GM19452 (cell line): ENCODE results near the gene FAM20C.
"Not testable (repeated sequence)": the region's sequence is repeated elsewhere in the genome, so short reads cannot be mapped to it uniquely, and the experiment has no call there.

Experiments used
- ATAC-seq: cut with Tn5 transposase; IDR thresholded peaks from one replicate; pipeline ENCODE4 v1.9.1; 2021; ENCODE audit not compliant: unreplicated experiment

Gene FAM20C

DNA sequence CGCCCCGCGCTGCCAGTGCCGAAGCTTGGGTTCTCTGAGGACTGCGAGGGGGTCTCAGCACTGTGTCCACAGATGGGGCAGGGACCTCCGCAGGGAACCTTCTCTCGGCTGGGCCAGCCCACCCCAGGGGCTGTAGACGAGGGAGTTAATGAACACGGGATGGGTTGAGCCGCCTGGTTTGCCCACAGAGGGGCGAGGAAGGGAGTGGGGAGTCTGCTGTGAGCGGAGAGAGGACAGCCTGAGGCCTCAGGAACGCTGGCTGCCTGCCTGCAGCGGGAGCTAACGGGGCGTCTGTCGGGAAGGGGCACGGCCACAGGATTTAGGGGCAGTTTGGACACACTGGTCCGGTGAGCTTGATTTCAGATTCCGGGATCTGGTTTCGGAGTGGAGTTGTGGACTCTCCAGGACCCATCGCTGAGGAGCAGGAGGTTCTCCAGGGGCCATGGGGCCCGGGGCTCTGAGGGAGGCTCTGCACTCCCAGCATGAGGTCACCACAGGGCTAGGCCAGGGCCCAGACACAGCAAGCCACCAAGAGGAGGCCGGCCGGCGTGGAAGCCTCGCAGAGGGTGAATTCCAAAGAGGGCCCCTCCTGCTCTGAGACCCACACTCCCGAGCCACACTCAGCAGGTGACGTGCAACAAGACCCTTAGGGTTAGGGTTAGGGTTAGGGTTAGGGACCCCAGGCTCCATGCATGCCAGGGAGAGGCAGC lies 19.0 kb upstream of the FAM20C start:
- ATAC-seq: no peak

DNA sequence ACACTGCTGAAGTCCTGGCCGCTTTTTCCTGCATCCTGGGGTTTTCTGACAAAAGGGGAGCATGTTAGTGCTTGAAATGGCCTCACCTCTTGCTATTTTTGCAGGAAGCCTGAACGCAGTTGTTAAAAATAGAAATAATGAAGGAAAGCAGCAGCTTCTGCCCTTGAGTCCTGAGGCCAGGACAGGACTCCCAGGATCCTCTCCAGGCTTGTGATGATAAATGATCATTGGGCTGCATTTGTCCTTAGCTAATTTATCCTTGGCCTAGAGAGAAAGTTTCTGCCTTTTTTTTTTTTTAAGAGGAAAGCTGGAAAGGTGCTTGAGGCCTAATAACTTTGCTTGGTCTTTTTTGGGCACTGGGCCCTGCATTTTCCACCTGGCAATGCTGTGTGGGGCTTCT lies 17.7 kb upstream of the FAM20C start:
- no peak for ATAC-seq

DNA sequence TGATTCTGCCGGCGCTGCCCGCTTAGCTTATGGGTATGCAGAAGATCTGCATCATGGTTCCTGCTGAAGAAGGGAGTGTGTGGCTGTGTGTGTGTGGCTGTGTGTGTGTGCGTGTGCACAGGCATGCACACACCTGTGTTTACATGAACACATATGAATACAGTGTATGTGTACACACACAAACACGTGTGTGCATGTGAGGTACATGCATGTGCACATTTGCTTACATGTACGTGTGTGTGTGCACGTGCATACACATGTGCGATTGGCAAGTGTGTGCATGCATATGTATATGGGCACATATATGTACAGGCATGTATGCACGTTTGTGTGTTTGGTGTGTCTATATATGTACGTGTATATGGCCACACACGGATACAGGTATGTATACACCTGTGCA lies 16.4 kb upstream of the FAM20C start:
- no peak for ATAC-seq

DNA sequence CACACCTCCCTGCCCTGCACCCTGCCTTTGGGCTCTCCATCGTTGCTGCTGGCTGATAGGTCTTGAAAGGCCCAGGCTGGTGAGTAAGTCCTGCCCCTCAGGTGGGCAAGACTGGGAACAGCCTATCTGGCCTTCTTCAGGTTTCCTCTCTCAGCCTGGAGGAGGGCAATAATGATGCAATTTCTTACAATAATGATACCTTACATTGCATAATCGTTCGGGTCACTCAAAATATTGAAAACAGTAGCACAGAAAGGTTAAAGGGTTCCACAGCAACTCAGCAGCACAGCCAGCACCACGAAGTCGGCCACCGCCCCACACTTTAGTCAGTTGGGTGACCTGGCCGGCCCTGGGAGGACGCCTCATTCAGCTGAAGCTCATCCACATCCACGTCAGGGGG lies 16.0 kb upstream of the FAM20C start:
- no peak for ATAC-seq

DNA sequence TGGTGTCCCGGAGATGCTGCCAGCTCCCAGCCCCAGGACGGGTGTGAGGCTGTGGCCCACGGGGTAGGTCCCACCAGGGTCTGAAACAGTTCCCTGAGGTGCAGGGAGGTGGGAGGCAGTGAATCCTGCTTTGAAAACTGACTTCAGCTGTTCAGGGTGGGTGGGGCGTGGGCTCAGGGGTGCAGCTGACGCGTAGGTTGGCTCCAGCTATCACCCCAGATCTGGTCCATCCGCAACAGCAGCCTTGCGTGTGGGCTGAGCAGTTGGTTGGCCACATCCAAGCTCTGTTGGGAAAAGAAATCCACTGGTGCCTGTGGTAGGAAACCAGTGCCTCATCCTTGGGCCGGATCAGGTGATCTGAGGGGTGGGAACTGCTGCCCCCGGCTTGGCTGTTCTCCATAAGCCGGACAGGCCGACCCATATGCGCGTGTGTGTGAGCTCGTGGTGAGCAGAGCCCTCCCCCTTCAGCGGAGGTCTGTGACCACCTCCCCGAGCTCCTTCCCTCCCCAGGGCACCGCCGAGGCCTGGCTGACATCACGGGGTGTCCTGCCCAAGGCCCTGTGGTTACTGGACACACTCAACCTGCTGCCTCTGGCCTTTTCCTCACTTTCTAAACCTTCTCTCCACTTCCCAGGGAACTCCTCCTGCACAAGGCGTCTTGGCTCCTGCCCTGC lies 15.4 kb upstream of the FAM20C start:
- no peak for ATAC-seq

DNA sequence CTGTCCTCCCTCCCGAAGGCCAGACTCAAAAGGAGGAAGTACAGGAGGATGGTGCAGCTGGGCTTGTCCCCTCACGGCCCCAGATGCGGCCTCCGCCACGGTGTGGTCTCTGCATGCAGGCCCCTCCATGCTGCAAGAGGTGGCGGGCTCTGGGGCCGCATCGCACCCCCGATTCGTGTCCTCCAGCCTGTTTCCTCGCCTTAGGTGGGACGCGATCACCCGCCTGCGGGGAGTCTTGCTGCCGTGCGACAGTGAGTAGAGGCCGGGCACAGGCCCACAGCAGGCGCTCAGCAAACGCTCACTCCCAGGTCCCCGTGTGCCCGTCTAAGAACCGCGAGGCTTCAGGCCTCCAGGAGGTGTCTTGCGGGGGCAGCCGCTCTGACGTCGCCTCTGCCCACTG lies 13.9 kb upstream of the FAM20C start:
- ATAC-seq: no peak

DNA sequence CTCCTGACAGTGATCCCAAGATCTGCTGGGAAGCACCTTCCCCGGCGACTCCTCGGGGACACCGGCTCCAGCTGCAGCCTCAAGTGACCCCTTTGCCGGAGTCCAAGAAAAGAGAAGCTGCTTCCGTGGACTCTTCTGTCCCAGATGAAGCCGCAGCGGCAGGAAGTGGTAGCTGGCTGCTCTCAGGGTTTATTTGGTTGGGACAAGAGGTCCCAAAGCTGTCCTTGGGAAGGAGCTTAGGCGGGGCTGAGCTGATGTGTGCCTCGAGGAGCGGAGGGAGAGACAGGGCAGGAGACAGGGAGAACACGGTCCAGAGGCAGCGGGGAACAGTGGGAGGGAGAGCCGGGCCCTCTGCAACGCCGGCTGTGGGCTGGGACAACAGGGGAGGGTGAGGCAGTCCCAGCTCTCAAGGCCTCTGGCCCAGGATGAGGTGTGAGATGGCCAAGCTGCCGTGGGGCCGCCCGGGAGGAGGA lies 13.1 kb upstream of the FAM20C start:
- no peak for ATAC-seq

DNA sequence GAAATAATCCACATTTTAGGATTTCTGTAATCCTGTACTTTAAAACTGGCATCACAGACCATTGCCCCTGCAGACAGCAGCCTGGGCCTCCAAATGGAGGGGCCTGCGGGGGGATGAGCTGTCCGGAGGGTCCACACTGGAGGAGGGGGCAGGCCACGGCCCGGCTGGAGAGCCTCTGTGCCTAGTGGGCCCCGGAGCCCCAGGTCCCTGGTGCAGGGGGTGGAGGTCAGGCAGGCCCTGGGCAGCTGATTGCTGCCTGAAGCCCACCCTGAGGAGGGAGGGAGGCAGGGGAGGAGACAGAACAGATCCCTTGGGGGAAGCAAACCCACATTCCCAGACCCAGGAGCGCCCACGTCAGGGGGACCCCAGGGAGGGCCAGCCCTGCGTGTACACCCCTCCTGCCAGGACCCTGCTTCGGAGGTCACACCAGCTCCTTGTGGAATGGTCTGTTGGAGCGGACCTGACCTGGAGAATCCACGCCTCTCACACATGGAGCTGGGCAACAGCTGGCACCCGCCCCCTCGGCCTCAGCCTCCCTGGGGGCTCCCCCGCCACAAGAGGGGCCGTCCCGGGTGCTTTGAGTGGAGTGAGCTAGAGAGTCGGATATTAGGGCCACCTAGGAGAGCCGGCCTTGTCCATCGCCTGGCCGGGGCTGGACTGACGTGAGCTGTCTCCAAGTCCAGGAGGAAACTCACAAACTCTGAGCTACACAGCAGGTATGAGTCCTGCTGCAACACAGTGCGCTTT lies 12.2 kb upstream of the FAM20C start:
- ATAC-seq: no peak

DNA sequence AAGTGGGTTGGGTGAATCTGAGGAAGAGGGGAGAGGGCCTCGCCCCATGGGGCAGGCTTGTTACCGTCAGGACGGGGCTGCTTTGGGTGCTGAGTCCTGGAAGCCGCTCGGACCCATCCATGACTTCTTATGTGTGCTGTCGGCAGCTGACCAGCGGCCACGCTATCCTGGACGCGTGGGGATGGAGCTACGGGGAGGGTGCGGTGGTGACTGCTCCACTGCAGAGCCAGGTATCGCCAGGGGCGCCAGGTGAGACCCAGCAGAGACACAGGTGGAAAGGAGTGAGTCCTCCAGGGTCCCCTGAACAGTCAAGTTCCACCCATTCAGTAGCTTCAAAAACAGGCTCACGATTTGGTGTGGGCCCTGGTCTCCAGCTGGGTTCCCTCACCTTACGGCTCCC lies 10.6 kb upstream of the FAM20C start:
- ATAC-seq: no peak

DNA sequence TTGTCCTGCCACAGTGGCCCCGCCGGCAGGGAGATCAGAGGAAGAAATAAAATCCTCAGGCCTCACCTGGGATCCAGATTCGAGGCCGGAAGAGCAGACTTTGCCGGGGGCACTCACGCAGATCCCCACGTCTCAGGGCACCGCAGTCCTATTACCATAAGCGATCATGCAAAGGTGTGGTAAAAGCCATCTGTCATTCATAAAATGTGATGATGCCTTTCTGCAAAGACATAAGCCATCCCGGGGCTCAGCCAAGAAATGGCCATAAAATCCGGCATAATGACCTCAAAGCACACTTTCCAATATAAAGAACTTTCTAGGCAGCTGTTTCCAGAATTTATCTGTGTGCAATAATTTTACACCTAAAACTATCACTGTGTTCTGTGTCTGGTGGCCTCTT lies 9.9 kb upstream of the FAM20C start:
- ATAC-seq: not testable (repeated sequence)

DNA sequence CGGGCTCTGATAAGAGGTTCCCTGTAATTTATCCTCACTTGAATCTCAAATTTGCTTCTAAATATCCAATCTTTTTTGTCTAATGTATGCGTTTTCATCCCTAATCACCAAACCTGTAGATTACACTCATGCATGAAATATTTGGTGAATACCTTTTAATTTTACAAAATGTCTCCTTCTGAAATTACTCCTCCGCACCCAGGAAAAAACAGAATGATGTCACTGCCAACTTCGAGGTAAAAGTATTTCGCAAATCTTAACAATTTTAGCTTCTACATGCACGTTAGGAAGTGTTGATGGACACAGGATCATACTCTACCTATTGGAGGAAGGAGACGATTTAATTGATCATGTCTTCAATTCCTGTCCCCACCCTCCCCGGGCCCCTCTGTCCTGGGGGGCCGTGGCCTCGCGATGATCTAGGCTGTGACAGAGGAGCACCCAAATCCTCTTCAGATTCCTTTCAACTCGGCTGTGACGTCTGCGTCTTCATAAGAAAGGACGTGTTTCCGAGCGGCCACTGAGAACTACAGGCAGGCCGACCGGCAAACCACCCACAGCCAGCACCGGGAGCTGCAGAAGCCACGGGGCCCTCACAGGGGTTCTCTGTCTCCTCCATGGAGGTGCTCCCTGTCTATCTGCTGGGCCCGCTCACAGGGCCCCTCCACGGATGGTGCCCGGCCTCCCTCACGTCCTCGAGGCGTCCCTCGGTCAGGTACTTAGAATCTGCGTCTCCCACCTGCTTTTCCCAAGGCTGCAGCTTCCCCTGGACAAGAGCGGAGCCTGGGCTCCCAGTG lies 8.7 kb upstream of the FAM20C start:
- no peak for ATAC-seq

DNA sequence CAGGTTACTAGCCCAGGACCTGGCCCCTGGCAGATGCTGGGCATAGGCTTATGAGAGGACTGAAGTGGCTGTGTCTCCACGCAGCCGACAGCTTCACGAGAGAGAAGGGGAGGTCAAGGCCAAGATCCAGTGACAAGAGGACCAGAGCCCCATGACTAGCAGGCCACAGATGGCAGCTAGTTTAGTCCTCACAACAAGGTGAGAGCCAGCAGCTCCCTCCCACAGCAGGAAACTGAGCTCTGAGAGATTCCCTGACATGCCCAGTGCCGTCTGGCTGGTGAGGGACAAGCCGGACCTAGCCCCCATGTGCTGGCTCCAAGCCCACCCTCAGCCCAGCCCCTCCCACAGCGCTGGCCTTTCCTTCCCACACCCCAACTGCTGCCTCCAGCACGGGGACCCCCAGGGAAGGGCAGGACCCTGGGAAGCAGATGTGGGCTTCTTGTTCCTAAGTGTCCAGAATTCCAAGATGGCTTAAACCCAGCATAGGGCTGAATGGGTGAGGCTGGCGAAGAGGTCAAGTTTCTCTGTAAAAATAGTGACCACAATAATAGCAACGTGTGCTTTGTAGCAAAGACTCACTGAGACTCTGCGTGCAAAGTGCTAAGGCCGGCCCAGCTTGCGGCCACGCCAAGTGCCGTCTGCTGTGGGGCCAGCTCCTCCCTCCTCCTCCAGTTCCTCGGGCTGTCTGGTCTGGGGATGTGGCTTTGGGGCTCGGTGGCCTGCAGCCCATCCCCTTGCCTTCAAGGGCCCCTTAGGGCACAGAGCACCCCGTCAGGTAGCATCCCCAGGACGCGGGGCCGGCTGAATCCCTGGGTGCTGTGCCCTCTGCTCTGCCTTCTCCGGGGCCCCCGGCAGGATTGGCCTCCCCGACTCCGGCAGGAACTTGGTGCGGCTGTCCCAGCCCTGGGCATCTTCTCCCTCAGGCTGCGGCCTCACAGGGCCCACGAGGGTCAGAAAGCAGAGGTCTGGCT lies 7.8 kb upstream of the FAM20C start:
- ATAC-seq: no peak

DNA sequence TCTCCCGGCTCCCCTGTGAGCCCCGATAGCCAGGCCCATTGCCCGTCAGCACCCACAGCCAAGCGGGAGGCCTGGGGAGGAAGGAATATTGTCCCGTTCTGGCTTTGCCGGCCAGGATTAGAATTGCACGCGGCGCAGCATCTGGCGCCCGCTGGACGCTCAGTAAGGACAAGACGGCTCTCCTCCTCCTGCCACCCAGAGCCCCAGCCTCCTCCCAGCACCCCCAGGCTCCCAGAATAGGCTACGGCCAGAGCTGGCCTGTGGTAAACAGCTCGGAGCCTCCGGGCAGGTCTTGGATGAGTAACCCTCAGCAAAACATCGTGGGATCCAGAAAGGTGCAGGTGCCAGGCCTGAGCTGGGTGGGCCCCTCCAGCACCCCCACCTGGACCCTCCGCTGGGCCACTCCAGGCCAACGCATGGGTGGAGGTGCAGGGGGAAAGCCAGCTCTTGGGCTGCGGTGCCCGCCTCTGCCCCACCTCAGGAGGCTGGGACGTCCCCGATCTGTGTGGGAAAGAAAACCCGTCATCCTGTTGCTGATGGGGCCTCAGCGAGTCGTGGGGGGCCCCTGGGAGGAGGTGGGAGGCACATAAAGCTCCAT lies 5.8 kb upstream of the FAM20C start:
- ATAC-seq: no peak

DNA sequence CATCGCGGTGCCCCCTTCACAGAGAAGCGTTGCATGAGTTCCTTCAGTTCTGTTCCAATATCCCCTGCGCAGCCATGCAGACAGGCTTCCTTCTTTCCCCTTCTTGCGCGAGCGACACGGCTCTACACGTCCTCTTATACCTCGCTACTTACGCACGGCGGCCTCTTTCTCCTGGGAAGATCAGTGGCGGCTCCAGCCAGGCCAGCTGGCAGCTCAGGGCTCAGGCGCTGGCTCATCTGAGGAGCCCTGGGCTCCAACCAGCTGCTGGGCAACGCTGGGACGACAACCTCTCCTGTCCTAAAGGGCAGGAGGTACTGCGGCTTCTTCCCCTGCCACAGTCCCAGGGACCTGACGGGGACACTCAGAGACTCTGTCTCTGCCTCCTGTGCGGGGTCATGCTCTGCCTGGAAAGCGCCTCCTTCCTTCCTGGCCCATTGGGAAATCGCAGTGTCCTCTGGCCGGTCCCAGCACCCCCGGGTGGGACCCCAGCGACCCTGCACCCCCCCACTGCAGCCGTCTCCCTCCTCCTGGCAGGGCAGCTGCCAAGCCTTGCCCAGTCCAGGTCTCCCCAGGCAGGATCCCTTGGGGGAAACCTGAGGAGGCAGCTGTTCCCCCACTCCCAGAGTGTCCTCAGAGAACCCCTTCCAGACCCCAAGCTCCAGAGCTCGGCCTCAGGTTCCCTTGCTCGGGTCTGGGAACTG lies 5.0 kb upstream of the FAM20C start:
- no peak for ATAC-seq

DNA sequence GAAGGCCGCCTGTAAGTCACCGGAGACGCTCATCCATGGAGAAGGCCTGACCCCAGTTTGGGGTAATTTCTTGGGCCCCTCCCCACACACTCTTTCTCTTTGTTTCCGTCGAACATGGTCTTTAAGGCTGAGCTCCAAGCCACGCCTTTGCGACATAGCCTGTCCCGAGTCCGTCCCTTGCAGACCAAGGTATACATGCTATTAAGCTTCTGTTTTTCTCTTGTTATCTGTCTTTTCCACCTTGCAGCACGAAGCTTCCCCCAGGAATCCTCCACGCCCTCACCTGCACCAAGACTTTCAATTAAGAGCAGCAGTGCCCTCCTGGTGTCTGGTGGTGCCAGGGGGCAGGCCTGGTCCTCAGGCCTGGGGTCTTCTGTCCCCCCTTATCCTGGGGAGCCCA lies 4.2 kb upstream of the FAM20C start:
- ATAC-seq: no peak

DNA sequence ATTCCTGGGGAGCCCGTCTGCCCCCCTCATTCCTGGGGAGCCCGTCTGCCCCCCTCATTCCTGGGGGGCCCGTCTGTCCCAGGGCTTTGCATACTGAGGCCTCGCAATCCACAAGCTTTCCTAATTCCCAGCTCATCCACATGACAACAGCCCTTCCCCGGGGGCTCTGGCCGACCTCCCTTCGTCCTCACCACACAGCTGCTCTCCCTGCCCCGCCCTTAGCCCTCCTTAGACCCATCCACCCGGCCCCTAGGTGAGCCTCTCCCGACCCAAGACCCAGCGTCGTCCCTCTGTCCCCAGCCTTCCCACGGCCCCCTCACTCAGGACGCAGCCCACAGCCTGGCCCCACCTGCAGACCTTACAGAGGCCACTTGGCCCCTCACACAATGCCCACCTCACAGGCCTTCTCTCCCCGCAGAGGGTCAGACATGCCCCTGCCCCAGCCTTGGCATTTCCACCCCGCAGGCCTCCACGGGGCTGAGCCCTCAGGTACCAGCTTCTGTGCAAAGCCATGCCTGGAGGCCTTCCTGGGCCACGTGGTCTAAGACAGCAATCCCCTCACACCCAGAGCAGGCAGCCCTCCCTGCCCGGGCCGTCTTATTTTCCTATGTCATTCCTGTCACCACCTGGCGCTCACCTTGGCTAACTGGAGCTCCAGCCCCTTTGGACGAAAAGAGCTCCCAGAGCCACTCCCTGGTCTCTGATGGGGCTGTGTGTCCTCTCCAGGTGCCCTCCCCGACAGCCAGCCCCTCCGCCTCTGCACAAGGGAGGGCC lies 3.5 kb upstream of the FAM20C start:
- no peak for ATAC-seq

DNA sequence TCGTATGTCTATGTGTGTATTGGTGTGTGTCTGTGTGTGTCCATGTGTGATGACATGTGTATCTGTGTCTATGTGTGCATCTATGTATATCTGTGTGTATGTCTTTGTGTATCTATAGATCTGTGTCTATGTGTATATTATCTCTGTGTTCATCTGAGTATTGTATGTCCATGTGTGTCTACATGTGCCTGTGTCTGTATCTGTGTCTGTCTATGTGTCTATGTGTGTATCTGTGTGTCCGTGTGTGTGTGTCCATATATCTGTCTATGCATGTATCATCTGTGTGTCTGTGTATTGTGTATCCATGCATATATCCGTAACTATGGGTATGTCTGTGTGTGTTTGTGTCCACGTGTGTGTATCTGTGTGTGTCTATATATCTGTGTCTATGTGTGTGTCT lies 2.7 kb upstream of the FAM20C start:
- ATAC-seq: no peak

DNA sequence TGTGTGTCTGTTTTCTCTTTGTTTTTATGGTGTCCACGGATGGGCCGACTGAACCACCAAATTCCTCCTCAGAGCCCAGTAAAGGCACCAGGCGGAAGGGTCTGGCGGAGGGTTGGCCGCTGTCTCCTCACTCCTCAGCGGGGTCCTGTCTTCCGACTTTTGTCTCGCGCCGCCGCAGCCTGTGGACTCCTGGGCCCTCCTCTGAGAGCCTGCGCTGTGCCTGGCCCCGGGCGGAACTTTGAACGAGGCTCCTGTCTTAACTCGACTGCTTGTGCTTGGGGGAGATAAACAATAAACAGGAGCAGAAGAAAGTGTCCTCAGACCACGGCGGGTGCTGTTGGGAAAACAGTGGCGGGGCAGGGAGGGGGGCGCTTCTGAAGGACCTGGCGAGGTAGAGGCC lies 2.2 kb upstream of the FAM20C start:
- no peak for ATAC-seq
